Aorta (tissue), 5 donors: ENCODE data around the gene PRKD2. TPM values are rescaled to one million over a fixed set of nuclear protein-coding genes. Genes with fewer than 3 reads are reported as not detected.
A peak's percentile ranks its signal among the peaks of the same experiment; 100 is the strongest.

Experiments
- ATAC-seq: fragments of 200-7000 bp; cut with Tn5 transposase; one replicate; pipeline ENCODE4 v1.9.1; 2022; ENCODE audit warnings: moderate library complexity; ENCODE audit not compliant: low FRiP score
- DNase-seq, 2 donors: peaks; one replicate each; pipeline ENCODE4 v3.0.0-alpha.2; 2020
- H3K27ac ChIP-seq, 2 donors: one replicate each; pipeline ENCODE4 v1.5.1; 2013; ENCODE audit warnings: low read length in 2 of 2, mild to moderate bottlenecking in 2 of 2, moderate library complexity in 2 of 2, control low read depth in 1 of 2, inconsistent platforms in 1 of 2, low read depth in 1 of 2
- H3K27me3 ChIP-seq, 2 donors: one replicate each; pipeline ENCODE4 v1.6.1; 2013; ENCODE audit warnings: control low read depth in 1 of 2, low read length in 1 of 2, mild to moderate bottlenecking in 1 of 2, moderate library complexity in 1 of 2; ENCODE audit not compliant: insufficient read depth in 2 of 2, control insufficient read depth in 1 of 2
- H3K36me3 ChIP-seq, 2 donors: one replicate each; pipeline ENCODE4 v1.6.1; 2013; ENCODE audit warnings: control low read depth in 1 of 2, low read length in 1 of 2, mild to moderate bottlenecking in 1 of 2; ENCODE audit not compliant: insufficient read depth in 2 of 2, control insufficient read depth in 1 of 2
- H3K4me1 ChIP-seq, 2 donors: one replicate each; pipeline ENCODE4 v1.6.1; 2013; ENCODE audit warnings: low read length in 2 of 2, control low read depth in 1 of 2, mild to moderate bottlenecking in 1 of 2, moderate library complexity in 1 of 2; ENCODE audit not compliant: insufficient read depth in 2 of 2, control insufficient read depth in 1 of 2
- H3K4me3 ChIP-seq, 2 donors: one replicate each; pipeline ENCODE4 v1.5.1; 2013; ENCODE audit warnings: low read length in 2 of 2, control low read depth in 1 of 2, mild to moderate bottlenecking in 1 of 2
- H3K9me3 ChIP-seq: one replicate; pipeline ENCODE4 v1.6.1; 2013; ENCODE audit warnings: mild to moderate bottlenecking, low read length; ENCODE audit not compliant: control insufficient read depth
- WGBS, 2 donors: extraction: QIAGEN DNeasy Blood & Tissue Kit; methylation state at CpG; one replicate each; pipeline ENCODE4 v1.1.7; 2013; 5-methylcytosine and 5-hydroxymethylcytosine counted together
- intact Hi-C, 2 donors: fragments of 100-400 bp; cut with DNase I; formaldehyde crosslinking; loops; one replicate each; pipeline versions ENCODE4 v1.14.2 to v1.15.0; 2022
- polyA plus RNA-seq, 2 donors: library from polyadenylated mRNA; stranded (reverse); fragments of 200-250 nt; gene quantifications; one replicate each; pipeline ENCODE4 v1.2.3, GENCODE V29; 2013
- total RNA-seq, 2 donors: library from RNA; stranded (reverse); fragmentation: NEBNext Ultra II Directional; extraction: Animal tissue kit (Norgen Biotek cat#: 25700); gene quantifications; one replicate each; pipeline ENCODE4 v1.2.1, GENCODE V29; 2021
- donor health status: healthy with polysubstance abuse.
- donor health status: Bipolar disorder and iron deficiency.
- donor health status: DM: no; HTN: no; CAD: no.
- donor health status: DM: no; HTN: no; CAD: no.
- donor health status: DM: yes; HTN: yes; CAD: no.

Gene PRKD2
- total and polyA plus RNA-seq, 4 donors = 15.3 to 79.2 (median 52.4) TPM

GRCh38 chr19:46745030-46745429, 28.1 kb upstream of the PRKD2 start:
- Histone ChIP-seq H3K4me1 (no peaks in the 10 kb centered on the region), H3K27me3 (no peaks in the 10 kb centered on the region), H3K9me3 (no peaks in the 10 kb centered on the region), H3K27ac (no peak overlapping the region), H3K4me3 (peak overlapping the region; percentile 96), H3K36me3 (no peaks in the 10 kb centered on the region)
- 13 to 18% methylated on average over 8 of the region's 8 CpGs for WGBS, 2 donors
- ATAC-seq = peak; percentile 4
- no peak for DNase-seq
- intact Hi-C loops = no loop called here

- ATAC-seq (no peak), DNase-seq (no peak)
- H3K36me3 ChIP-seq = no peaks in the 10 kb centered on the region
- WGBS, 2 donors = 83 to 86% methylated on average over 12 of the region's 12 CpGs
- intact Hi-C loops = no loop called here
- H3K27me3 ChIP-seq = no peaks in the 10 kb centered on the region
- H3K4me3 ChIP-seq = no peak overlapping the region
- H3K27ac ChIP-seq = no peak overlapping the region
- H3K9me3 ChIP-seq = no peaks in the 10 kb centered on the region
- H3K4me1 ChIP-seq = no peaks in the 10 kb centered on the region
Observed at GRCh38 chr19:46744005-46744691, 27.2 kb upstream of the PRKD2 start.

- H3K4me3 ChIP-seq = no peak overlapping the region
- intact Hi-C loops = no loop called here
- H3K27ac ChIP-seq = no peak overlapping the region
- ATAC-seq = no peak
- no peaks in the 10 kb centered on the region for H3K9me3 ChIP-seq
- no peak for DNase-seq
- H3K36me3 ChIP-seq = no peaks in the 10 kb centered on the region
- WGBS, 2 donors = 71% methylated on average over 4 of the region's 4 CpGs
- no peaks in the 10 kb centered on the region for H3K4me1 ChIP-seq
- H3K27me3 ChIP-seq = no peaks in the 10 kb centered on the region
Observed at GRCh38 chr19:46742926-46743480, 26.1 kb upstream of the PRKD2 start.

- H3K4me1 ChIP-seq = no peaks in the 10 kb centered on the region
- H3K9me3 ChIP-seq = no peaks in the 10 kb centered on the region
- 82 to 86% methylated on average over 17 of the region's 17 CpGs for WGBS, 2 donors
- intact Hi-C loops = no loop called here
- DNase-seq (no peak), ATAC-seq (no peak)
- no peaks in the 10 kb centered on the region for H3K27me3 ChIP-seq
- H3K4me3 ChIP-seq = no peak overlapping the region
- H3K27ac ChIP-seq = no peak overlapping the region
- H3K36me3 ChIP-seq = no peaks in the 10 kb centered on the region
Observed at GRCh38 chr19:46741447-46741846, 24.5 kb upstream of the PRKD2 start.

- Histone ChIP-seq H3K27me3 (no peaks in the 10 kb centered on the region), H3K36me3 (no peaks in the 10 kb centered on the region), H3K4me3 (no peak overlapping the region), H3K27ac (peak overlapping the region in 1 of 2 donors; percentile 45), H3K4me1 (no peaks in the 10 kb centered on the region), H3K9me3 (no peaks in the 10 kb centered on the region)
- DNase-seq (peak; percentile 60 to 81), ATAC-seq (peak; percentile 61)
- WGBS, 2 donors = 6 to 11% methylated on average over 14 of the region's 14 CpGs
- intact Hi-C loops = no loop called here
Observed at GRCh38 chr19:46739290-46739771, 22.4 kb upstream of the PRKD2 start.

GRCh38 chr19:46737761-46738171, 20.9 kb upstream of the PRKD2 start:
- ATAC-seq (no peak), DNase-seq (peak in 1 of 2 donors; percentile 71)
- Histone ChIP-seq H3K27me3 (no peaks in the 10 kb centered on the region), H3K4me1 (no peaks in the 10 kb centered on the region), H3K9me3 (no peaks in the 10 kb centered on the region), H3K4me3 (no peak overlapping the region), H3K27ac (no peak overlapping the region), H3K36me3 (peaks cover 0 to under 1% of the 10 kb centered on the region in 2 donors)
- 36 to 55% methylated on average over 19 of the region's 19 CpGs for WGBS, 2 donors
- intact Hi-C loops = no loop called here

GRCh38 chr19:46737298-46737654, 20.4 kb upstream of the PRKD2 start:
- WGBS, 2 donors = 68 to 76% methylated on average over 7 of the region's 7 CpGs
- no peak for ATAC-seq
- no peaks in the 10 kb centered on the region for H3K9me3 ChIP-seq
- H3K27me3 ChIP-seq = no peaks in the 10 kb centered on the region
- DNase-seq = no peak
- intact Hi-C loops = no loop called here
- no peaks in the 10 kb centered on the region for H3K4me1 ChIP-seq
- peaks cover 0 to 3% of the 10 kb centered on the region in 2 donors for H3K36me3 ChIP-seq
- no peak overlapping the region for H3K4me3 ChIP-seq
- H3K27ac ChIP-seq = no peak overlapping the region

GRCh38 chr19:46736531-46737297, 19.8 kb upstream of the PRKD2 start:
- Histone ChIP-seq H3K4me3 (no peak overlapping the region), H3K27me3 (no peaks in the 10 kb centered on the region), H3K36me3 (peaks cover 0 to 3% of the 10 kb centered on the region in 2 donors), H3K27ac (no peak overlapping the region), H3K4me1 (no peaks in the 10 kb centered on the region), H3K9me3 (no peaks in the 10 kb centered on the region)
- 46 to 51% methylated on average over 19 to 22 of the region's 22 CpGs for WGBS, 2 donors
- ATAC-seq (peak; percentile 69), DNase-seq (peak; percentile 62 to 82)
- intact Hi-C loops = no loop called here
